GM12872 (cell line): ENCODE results near the gene VBP1.

ENCODE experiments used
- CTCF ChIP-seq: IDR thresholded peaks from 3 replicates; pipeline ENCODE4 v1.5.1; 2011; ENCODE audit warnings: low read depth, mild to moderate bottlenecking, low read length, moderate library complexity; ENCODE audit not compliant: insufficient read depth

VBP1 gene, protein sequence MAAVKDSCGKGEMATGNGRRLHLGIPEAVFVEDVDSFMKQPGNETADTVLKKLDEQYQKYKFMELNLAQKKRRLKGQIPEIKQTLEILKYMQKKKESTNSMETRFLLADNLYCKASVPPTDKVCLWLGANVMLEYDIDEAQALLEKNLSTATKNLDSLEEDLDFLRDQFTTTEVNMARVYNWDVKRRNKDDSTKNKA

DNA sequence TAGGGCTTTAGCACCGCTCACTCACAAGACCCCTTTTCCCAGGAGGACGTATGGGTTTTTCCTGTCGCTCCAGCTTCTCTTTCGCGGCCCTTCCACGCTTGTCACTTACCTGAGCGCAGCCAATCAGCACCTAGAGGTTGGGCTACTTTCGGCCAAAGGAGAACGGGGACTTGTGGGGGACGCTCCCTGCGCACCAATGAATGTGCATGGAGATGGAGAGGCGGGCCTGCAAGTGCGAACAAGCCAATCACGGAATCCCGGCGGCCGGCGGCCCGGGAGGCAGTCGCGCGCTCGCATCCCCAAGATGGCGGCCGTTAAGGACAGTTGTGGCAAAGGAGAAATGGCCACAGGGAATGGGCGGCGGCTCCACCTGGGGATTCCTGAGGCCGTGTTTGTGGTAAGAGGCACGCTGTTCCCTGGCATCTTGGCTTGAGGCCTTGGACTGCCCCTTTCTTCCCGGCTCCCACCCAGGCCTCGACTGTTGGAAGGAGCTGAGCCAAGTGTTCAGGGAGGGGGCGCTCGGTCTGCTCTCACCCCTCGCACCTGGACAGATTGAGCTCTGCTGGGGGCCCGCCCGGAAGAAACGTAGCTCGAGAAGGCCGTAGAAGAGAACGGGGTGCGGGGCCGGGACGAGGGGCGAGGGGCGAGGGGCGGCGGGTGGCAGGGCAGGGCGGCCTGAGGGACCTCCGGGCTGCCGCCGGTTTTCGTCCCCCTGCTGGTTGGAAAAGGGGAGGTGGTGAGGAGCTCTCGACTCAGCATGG is at the start of gene VBP1:
Gene VBP1 (plus strand): TSS at position 282 of the 761 bp plus-strand sequence. CDS start 23 bp downstream, at position 305.
- peak; percentile 54; the same call in 2 of the 3 replicates for TF ChIP-seq CTCF

- TF ChIP-seq CTCF: no peak
Measured at GRCh38 chrX:155169881-155170280, 46.4 kb upstream of the VBP1 start.

GRCh38 chrX:155179346-155179997 is 36.8 kb upstream of the VBP1 start:
- TF ChIP-seq CTCF: no peak

GRCh38 chrX:155188786-155189185 is 27.5 kb upstream of the VBP1 start:
- no peak for TF ChIP-seq CTCF

DNA sequence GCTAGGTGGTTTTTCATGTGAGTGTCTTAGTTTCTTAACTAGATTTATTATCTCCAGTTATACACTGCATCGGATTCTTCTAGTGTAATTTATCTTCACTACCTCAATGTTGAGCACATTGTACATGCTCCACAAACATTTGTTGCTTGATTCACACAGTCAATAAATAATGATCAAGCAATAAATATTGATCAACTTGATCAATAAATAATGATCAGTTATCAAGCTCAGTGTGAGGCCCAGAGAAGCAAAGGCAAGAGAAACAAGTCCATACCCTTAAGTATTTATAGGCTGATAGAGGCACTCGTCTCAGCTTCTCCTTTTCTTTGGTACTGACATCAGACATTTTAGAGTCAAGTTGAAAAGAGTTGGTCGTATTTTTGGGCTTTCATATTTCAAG is 5.1 kb upstream of the VBP1 start:
- TF ChIP-seq CTCF: no peak

GRCh38 chrX:155213731-155214130 is 2.5 kb upstream of the VBP1 start:
- no peak for TF ChIP-seq CTCF

GRCh38 chrX:155215443-155216178 is 649 bp upstream of the VBP1 start:
- TF ChIP-seq CTCF: no peak
